Left ventricle myocardium inferior (tissue), 1 donor: ENCODE results near the gene MUC5AC. TPM values are rescaled to one million over a fixed set of nuclear protein-coding genes. Genes with fewer than 3 reads are reported as not detected.
"Not testable (repeated sequence)": the region's sequence is repeated elsewhere in the genome, so short reads cannot be mapped to it uniquely, and the experiment has no call there.

ENCODE experiments used
- DNase-seq: peaks from one replicate; pipeline ENCODE4 v3.0.0-alpha.2; 2020
- H3K27ac ChIP-seq: fragments of 200-600 bp; replicated peaks from 2 replicates; pipeline ENCODE4 v1.8.0; 2021
- H3K27me3 ChIP-seq: fragments of 200-600 bp; 2 replicates; pipeline ENCODE4 v1.8.0; 2021; ENCODE audit warnings: low read depth
- H3K36me3 ChIP-seq: fragments of 200-600 bp; 2 replicates; pipeline ENCODE4 v1.8.0; 2021
- H3K4me1 ChIP-seq: fragments of 200-600 bp; 2 replicates; pipeline ENCODE4 v1.8.0; 2021
- H3K4me3 ChIP-seq: fragments of 200-600 bp; 2 replicates; pipeline ENCODE4 v1.8.0; 2021; ENCODE audit warnings: mild to moderate bottlenecking, moderate library complexity
- H3K9me3 ChIP-seq: fragments of 200-600 bp; replicated peaks from 2 replicates; pipeline ENCODE4 v1.8.0; 2021
- intact Hi-C: fragments of 100-400 bp; cut with micrococcal nuclease; formaldehyde crosslinking; loops from one replicate; pipeline ENCODE4 v1.11.0; 2022
- total RNA-seq: library from RNA; stranded (reverse); fragmentation: NEBNext Ultra II Directional; extraction: Animal tissue kit (Norgen Biotek cat#: 25700); gene quantifications from one replicate; pipeline ENCODE4 v1.2.1, GENCODE V29; 2021
- donor health status: DM: no; HTN: yes; CAD: no; lungs with severe emphysema.

Gene MUC5AC
- total RNA-seq, 1 donor from 2014 or later, result not detected

GRCh38 chr11:1246301-1246700 lies 88.5 kb downstream of the MUC5AC start:
- H3K27me3 ChIP-seq, H3K4me3 ChIP-seq, H3K27ac ChIP-seq, H3K4me1 ChIP-seq, intact Hi-C loops, DNase-seq, H3K36me3 ChIP-seq, H3K9me3 ChIP-seq: not testable (repeated sequence)

DNA sequence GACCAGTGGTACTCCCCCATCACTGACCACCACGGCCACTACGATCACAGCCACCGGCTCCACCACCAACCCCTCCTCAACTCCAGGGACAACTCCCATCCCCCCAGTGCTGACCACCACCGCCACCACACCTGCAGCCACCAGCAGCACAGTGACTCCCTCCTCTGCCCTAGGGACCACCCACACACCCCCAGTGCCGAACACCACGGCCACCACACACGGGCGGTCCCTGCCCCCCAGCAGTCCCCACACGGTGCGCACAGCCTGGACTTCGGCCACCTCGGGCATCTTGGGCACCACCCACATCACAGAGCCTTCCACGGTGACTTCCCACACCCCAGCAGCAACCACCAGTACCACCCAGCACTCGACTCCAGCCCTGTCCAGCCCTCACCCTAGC lies 89.3 kb downstream of the MUC5AC start:
- DNase-seq, H3K4me1 ChIP-seq, H3K9me3 ChIP-seq, H3K27me3 ChIP-seq, H3K4me3 ChIP-seq, H3K27ac ChIP-seq, intact Hi-C loops, H3K36me3 ChIP-seq: not testable (repeated sequence)

DNA sequence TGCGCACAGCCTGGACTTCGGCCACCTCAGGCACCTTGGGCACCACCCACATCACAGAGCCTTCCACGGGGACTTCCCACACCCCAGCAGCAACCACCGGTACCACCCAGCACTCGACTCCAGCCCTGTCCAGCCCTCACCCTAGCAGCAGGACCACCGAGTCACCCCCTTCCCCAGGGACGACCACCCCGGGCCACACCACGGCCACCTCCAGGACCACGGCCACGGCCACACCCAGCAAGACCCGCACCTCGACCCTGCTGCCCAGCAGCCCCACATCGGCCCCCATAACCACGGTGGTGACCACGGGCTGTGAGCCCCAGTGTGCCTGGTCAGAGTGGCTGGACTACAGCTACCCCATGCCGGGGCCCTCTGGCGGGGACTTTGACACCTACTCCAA lies 91.2 kb downstream of the MUC5AC start:
- H3K4me1 ChIP-seq, DNase-seq, H3K27ac ChIP-seq, H3K27me3 ChIP-seq, H3K36me3 ChIP-seq, H3K4me3 ChIP-seq, H3K9me3 ChIP-seq, intact Hi-C loops: not testable (repeated sequence)

- H3K27me3 ChIP-seq, H3K27ac ChIP-seq, H3K36me3 ChIP-seq, H3K9me3 ChIP-seq, H3K4me1 ChIP-seq, H3K4me3 ChIP-seq, DNase-seq, intact Hi-C loops: not testable (repeated sequence)
These were observed 92.7 kb downstream of the MUC5AC start for GRCh38 chr11:1250411-1250810.

Other genes starting within 250 kb of the MUC5AC start
- 54.2 TPM for gene CHID1, start 247.1 kb upstream of the MUC5AC start, total RNA-seq
- 41.4 TPM for gene AP2A2, start 232.1 kb upstream of the MUC5AC start, total RNA-seq
- not detected for gene MUC6, start 121.2 kb upstream of the MUC5AC start, total RNA-seq
- 0.03 TPM for gene MUC2, start 83.1 kb upstream of the MUC5AC start, total RNA-seq
- gene MUC5B, start 65.1 kb downstream of the MUC5AC start, total RNA-seq, result not detected
- gene TOLLIP, start 151.7 kb downstream of the MUC5AC start, total RNA-seq, result 51.9 TPM
- gene BRSK2, start 232.0 kb downstream of the MUC5AC start, total RNA-seq, result 0.52 TPM